Thymus (tissue), 14 donors: ENCODE data around the gene RTN3. TPM values are rescaled to one million over a fixed set of nuclear protein-coding genes. Genes with fewer than 3 reads are reported as not detected.
"Not testable (repeated sequence)": the region's sequence is repeated elsewhere in the genome, so short reads cannot be mapped to it uniquely, and the experiment has no call there.

ENCODE experiments used
- DNase-seq, 9 donors: peaks; one replicate each; pipeline ENCODE4 v3.0.0-alpha.2; 2013; ENCODE audit warnings: low spot score in 9 of 9, low read depth in 6 of 9, missing footprints in 1 of 9
- H3K27ac ChIP-seq, 2 donors: one replicate each; pipeline ENCODE4 v1.5.1; 2013; ENCODE audit warnings: control low read depth in 1 of 2, low read depth in 1 of 2, low read length in 1 of 2, mild to moderate bottlenecking in 1 of 2, moderate library complexity in 1 of 2
- H3K27me3 ChIP-seq, 2 donors: one replicate each; pipeline ENCODE4 v1.5.1; 2013; ENCODE audit warnings: low read length in 1 of 2; ENCODE audit not compliant: control insufficient read depth in 2 of 2, insufficient read depth in 1 of 2
- H3K36me3 ChIP-seq, 2 donors: one replicate each; pipeline ENCODE4 v1.5.1; 2013; ENCODE audit warnings: low read length in 1 of 2, mild to moderate bottlenecking in 1 of 2, moderate library complexity in 1 of 2; ENCODE audit not compliant: control insufficient read depth in 2 of 2, insufficient read depth in 2 of 2
- H3K4me1 ChIP-seq, 2 donors: one replicate each; pipeline ENCODE4 v1.5.1; 2013; ENCODE audit warnings: low read length in 2 of 2; ENCODE audit not compliant: control insufficient read depth in 2 of 2, insufficient read depth in 2 of 2
- H3K4me3 ChIP-seq, 2 donors: one replicate each; pipeline ENCODE4 v1.5.1; 2013; ENCODE audit warnings: low read length in 2 of 2, control low read depth in 1 of 2, mild to moderate bottlenecking in 1 of 2
- H3K9me3 ChIP-seq, 2 donors: one replicate each; pipeline ENCODE4 v1.5.1; 2013; ENCODE audit warnings: low read length in 1 of 2, mild to moderate bottlenecking in 1 of 2; ENCODE audit not compliant: control insufficient read depth in 2 of 2, insufficient read depth in 1 of 2
- WGBS: extraction: QIAGEN DNeasy Blood & Tissue Kit; methylation state at CpG from one replicate; pipeline ENCODE4 v1.1.7; 2013; 5-methylcytosine and 5-hydroxymethylcytosine counted together
- long read RNA-seq, 10 donors: transcript quantifications; one replicate each; lab custom pipeline, GENCODE V29; 2026
- polyA plus RNA-seq: library from polyadenylated mRNA; stranded (reverse); fragments of 200-250 nt; gene quantifications from one replicate; pipeline ENCODE4 v1.2.3, GENCODE V29; 2013
- total RNA-seq: library from RNA; stranded (reverse); fragments of 120-200 nt; gene quantifications from one replicate; pipeline ENCODE4 v1.2.4, GENCODE V29; 2013
- donor health status: healthy.

The RTN3 gene
- total RNA-seq (26.0 TPM), polyA plus RNA-seq (57.7 TPM)
- long read RNA-seq, donor 1, transcript RTN3-208 (7 exons, 2,532 nt) = major isoform, 6 of 6 reads
- long read RNA-seq, donor 1, partial matches to known transcripts = 0 of 6 reads
- long read RNA-seq, donor 1, other reads (novel, unspliced or antisense) = 0 of 6 reads
- long read RNA-seq, donor 2 = 0 reads
- long read RNA-seq, donor 3, transcript RTN3-208 (7 exons, 2,532 nt) = major isoform, 38 of 40 reads
- long read RNA-seq, donor 3, partial matches to known transcripts = 0 of 40 reads
- long read RNA-seq, donor 3, other reads (novel, unspliced or antisense) = 0 of 40 reads
- long read RNA-seq, donor 4, transcript RTN3-208 (7 exons, 2,532 nt) = major isoform, 21 of 23 reads
- long read RNA-seq, donor 4, partial matches to known transcripts = 0 of 23 reads
- long read RNA-seq, donor 4, other reads (novel, unspliced or antisense) = 0 of 23 reads
- long read RNA-seq, donor 5, transcript RTN3-208 (7 exons, 2,532 nt) = major isoform, 43 of 115 reads
- long read RNA-seq, donor 5, partial matches to known transcripts = 70 of 115 reads
- long read RNA-seq, donor 5, other reads (novel, unspliced or antisense) = 0 of 115 reads
- long read RNA-seq, donor 6, transcript RTN3-208 (7 exons, 2,532 nt) = major isoform, 32 of 46 reads
- long read RNA-seq, donor 6, partial matches to known transcripts = 14 of 46 reads
- long read RNA-seq, donor 6, other reads (novel, unspliced or antisense) = 0 of 46 reads
- long read RNA-seq, donor 7, transcript RTN3-208 (7 exons, 2,532 nt) = major isoform, 34 of 50 reads
- long read RNA-seq, donor 7, partial matches to known transcripts = 15 of 50 reads
- long read RNA-seq, donor 7, other reads (novel, unspliced or antisense) = 0 of 50 reads
- long read RNA-seq, donor 8, transcript RTN3-208 (7 exons, 2,532 nt) = major isoform, 6 of 8 reads
- long read RNA-seq, donor 8, partial matches to known transcripts = 0 of 8 reads
- long read RNA-seq, donor 8, other reads (novel, unspliced or antisense) = 0 of 8 reads
- long read RNA-seq, donor 9, transcript RTN3-208 (7 exons, 2,532 nt) = major isoform, 19 of 20 reads
- long read RNA-seq, donor 9, partial matches to known transcripts = 0 of 20 reads
- long read RNA-seq, donor 9, other reads (novel, unspliced or antisense) = 0 of 20 reads
- long read RNA-seq, donor 10, transcript RTN3-208 (7 exons, 2,532 nt) = major isoform, 27 of 53 reads
- long read RNA-seq, donor 10, partial matches to known transcripts = 25 of 53 reads
- long read RNA-seq, donor 10, other reads (novel, unspliced or antisense) = 0 of 53 reads

GRCh38 chr11:63681321-63682065 lies at the start of gene RTN3:
Gene RTN3, plus strand, starts transcription at chr11:63681500. Its CDS starts 137 bp downstream, at chr11:63681637.
- Histone ChIP-seq H3K27me3 (no peaks in the 10 kb centered on the region), H3K36me3 (no peaks in the 10 kb centered on the region), H3K27ac (peak within 1 kb of the TSS; percentile 87 to 98), H3K4me1 (peaks cover 8 to 10% of the 10 kb centered on the region in 2 donors), H3K4me3 (peak within 1 kb of the TSS; percentile 86 to 88), H3K9me3 (no peaks in the 10 kb centered on the region)
- WGBS = under 1% methylated on average over 74 of the region's 74 CpGs
- DNase-seq = peak; percentile 96 to 100 (median 98)

GRCh38 chr11:63635762-63636465 lies 45.4 kb upstream of the RTN3 start:
- Histone ChIP-seq H3K27me3 (no peaks in the 10 kb centered on the region), H3K27ac (no peak overlapping the region), H3K36me3 (peaks cover 13 to 22% of the 10 kb centered on the region in 2 donors), H3K4me3 (no peak overlapping the region), H3K9me3 (no peaks in the 10 kb centered on the region), H3K4me1 (no peaks in the 10 kb centered on the region)
- peak in 8 of 9 donors; percentile 30 to 78 (median 60) for DNase-seq
- WGBS = 87% methylated on average over 10 of the region's 10 CpGs

- H3K36me3 ChIP-seq = peaks cover 0 to 33% of the 10 kb centered on the region in 2 donors
- 97% methylated on average over 8 of the region's 8 CpGs for WGBS
- not testable (repeated sequence) for H3K4me1 ChIP-seq, H3K27ac ChIP-seq, H3K4me3 ChIP-seq, H3K27me3 ChIP-seq, DNase-seq, H3K9me3 ChIP-seq
These were observed 42.9 kb upstream of the RTN3 start for GRCh38 chr11:63638436-63638835.

- no peaks in the 10 kb centered on the region for H3K27me3 ChIP-seq
- peak in 1 of 9 donors; percentile 33 for DNase-seq
- no peak overlapping the region for H3K4me3 ChIP-seq
- WGBS = 75% methylated on average over 3 of the region's 3 CpGs
- no peaks in the 10 kb centered on the region for H3K9me3 ChIP-seq
- H3K27ac ChIP-seq = no peak overlapping the region
- H3K4me1 ChIP-seq = no peaks in the 10 kb centered on the region
- H3K36me3 ChIP-seq = peaks cover 0 to 38% of the 10 kb centered on the region in 2 donors
These were observed 42.0 kb upstream of the RTN3 start for GRCh38 chr11:63639199-63639832.

GRCh38 chr11:63641727-63642126 lies 39.6 kb upstream of the RTN3 start:
- Histone ChIP-seq H3K27me3 (no peaks in the 10 kb centered on the region), H3K9me3 (no peaks in the 10 kb centered on the region), H3K4me1 (no peaks in the 10 kb centered on the region), H3K36me3 (peaks cover 3 to 29% of the 10 kb centered on the region in 2 donors), H3K27ac (no peak overlapping the region), H3K4me3 (no peak overlapping the region)
- DNase-seq = no peak

- Histone ChIP-seq H3K9me3 (no peaks in the 10 kb centered on the region), H3K27me3 (no peaks in the 10 kb centered on the region), H3K27ac (no peak overlapping the region), H3K36me3 (peaks cover 3 to 33% of the 10 kb centered on the region in 2 donors), H3K4me1 (no peaks in the 10 kb centered on the region), H3K4me3 (no peak overlapping the region)
- 97% methylated on average over 3 of the region's 3 CpGs for WGBS
- no peak for DNase-seq
These were observed 38.1 kb upstream of the RTN3 start for GRCh38 chr11:63643205-63643604.

- H3K4me1 ChIP-seq = no peaks in the 10 kb centered on the region
- no peak overlapping the region for H3K4me3 ChIP-seq
- no peaks in the 10 kb centered on the region for H3K27me3 ChIP-seq
- 63% methylated on average over 3 of the region's 3 CpGs for WGBS
- H3K27ac ChIP-seq = no peak overlapping the region
- H3K36me3 ChIP-seq = peaks cover 0 to 7% of the 10 kb centered on the region in 2 donors
- H3K9me3 ChIP-seq = no peaks in the 10 kb centered on the region
- no peak for DNase-seq
These were observed 28.6 kb upstream of the RTN3 start for GRCh38 chr11:63652671-63653070.
